GM12872 (cell line): ENCODE results near the gene SUSD3.
A peak's percentile ranks its signal among the peaks of the same experiment; 100 is the strongest.

Experiments used
- TF ChIP-seq, protein P1 (sequence below): IDR thresholded peaks from 3 replicates; pipeline ENCODE4 v1.5.1; 2011; ENCODE audit warnings: low read depth, mild to moderate bottlenecking, low read length, moderate library complexity; ENCODE audit not compliant: insufficient read depth

The SUSD3 gene

DNA sequence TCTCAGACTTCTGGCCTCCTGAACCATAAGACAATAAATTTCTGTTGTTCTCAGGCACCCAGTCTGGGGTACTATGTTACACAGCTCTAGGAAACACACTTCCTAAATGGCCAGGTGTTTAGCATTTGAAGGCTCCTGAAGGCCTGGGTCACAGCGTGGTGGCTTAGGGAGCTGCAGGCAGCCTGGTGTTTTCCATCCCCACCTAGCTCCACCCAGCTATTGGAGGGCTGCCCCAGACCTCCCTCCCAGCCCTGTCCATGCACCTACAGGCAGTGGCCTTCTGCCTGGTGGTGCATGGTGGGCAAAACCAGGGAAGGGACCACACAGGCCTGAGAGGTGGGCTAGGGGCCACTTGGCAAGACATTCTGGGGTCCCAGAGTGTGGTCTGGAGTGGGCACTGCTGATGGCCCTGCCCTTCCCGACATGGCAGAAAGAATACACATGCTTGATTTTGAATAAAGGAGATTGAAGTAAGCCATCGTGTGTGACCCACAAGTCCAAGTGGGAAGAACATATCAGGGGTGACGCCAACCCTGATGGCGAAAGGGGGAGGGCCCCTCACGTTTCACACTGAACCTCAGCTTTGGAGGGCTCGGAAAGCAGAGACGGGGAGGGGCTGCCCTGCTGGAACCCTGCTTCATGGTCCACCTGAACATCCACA lies 1.3 kb upstream of the SUSD3 start:
- TF ChIP-seq, protein P1, sequence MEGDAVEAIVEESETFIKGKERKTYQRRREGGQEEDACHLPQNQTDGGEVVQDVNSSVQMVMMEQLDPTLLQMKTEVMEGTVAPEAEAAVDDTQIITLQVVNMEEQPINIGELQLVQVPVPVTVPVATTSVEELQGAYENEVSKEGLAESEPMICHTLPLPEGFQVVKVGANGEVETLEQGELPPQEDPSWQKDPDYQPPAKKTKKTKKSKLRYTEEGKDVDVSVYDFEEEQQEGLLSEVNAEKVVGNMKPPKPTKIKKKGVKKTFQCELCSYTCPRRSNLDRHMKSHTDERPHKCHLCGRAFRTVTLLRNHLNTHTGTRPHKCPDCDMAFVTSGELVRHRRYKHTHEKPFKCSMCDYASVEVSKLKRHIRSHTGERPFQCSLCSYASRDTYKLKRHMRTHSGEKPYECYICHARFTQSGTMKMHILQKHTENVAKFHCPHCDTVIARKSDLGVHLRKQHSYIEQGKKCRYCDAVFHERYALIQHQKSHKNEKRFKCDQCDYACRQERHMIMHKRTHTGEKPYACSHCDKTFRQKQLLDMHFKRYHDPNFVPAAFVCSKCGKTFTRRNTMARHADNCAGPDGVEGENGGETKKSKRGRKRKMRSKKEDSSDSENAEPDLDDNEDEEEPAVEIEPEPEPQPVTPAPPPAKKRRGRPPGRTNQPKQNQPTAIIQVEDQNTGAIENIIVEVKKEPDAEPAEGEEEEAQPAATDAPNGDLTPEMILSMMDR, result 0 out of 3 replicates have a peak, but pooled peaks have one; percentile 2

DNA sequence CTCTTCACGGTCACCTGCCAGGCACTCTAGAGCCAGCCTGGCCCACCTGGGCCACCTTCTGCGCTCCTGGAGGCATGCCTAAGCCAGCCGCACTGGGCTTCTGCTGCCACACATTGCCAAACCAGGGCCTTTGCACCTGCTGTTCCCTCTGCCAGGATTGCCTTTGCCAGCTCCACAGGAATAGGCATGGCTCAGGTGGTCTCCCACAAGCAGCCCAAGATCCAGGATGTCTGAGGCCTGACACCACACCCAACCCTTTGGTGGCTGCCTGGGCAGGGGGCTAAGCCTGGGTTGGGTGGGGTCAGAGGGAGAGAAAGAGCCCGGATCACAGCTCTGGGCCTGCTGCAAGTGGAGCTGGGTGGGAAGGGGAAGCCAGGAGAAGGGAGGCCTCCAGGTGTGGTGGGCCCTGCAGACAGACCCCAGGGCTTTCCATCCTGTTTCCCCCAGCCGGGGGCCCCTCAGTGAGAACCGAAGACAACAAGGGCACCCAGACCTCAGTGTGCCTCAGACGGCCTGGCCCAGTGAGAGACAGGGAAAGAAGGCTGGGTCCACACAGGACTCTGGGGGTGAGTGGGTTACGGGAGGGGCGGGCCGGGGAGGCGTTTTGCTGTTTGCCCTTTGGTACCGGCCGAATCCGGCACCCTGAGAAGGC lies 672 bp upstream of the SUSD3 start:
- TF ChIP-seq, protein P1, result no peak

DNA sequence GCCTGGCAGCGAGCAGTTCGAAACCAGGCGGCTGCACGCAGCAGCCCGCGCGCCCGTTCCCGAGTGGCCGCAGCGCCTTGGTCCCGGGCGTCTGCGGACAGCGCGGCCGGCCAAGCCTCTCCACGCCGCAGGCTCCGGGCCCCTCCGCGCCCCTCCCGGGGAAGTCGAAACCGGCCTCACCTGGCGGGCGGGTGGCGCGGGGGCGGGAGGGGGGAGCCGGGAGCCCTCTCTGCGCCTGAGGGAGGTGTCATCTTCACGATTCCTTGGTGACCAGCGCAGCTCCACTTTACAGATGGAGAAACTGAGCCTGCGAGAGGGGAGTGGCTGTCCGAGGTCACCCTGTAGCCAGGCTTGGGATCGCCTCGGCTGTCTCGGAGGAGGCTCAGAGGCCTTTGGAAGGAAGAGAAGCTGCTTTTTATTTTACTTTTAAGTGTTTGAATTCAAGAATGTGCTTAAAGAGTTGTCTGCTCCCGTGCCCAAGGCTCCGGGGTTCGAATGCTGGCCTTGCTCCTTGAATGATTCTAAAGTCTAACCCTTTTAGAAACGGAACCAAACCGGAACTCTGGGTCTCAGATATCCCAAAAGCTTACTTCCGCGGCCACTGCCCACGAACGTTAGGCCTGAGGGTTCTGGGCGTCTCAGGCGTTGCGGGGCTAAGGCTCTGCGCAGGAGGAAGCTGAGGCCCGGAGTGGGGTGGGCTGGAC lies 662 bp downstream of the SUSD3 start:
- TF ChIP-seq, protein P1, result no peak

DNA sequence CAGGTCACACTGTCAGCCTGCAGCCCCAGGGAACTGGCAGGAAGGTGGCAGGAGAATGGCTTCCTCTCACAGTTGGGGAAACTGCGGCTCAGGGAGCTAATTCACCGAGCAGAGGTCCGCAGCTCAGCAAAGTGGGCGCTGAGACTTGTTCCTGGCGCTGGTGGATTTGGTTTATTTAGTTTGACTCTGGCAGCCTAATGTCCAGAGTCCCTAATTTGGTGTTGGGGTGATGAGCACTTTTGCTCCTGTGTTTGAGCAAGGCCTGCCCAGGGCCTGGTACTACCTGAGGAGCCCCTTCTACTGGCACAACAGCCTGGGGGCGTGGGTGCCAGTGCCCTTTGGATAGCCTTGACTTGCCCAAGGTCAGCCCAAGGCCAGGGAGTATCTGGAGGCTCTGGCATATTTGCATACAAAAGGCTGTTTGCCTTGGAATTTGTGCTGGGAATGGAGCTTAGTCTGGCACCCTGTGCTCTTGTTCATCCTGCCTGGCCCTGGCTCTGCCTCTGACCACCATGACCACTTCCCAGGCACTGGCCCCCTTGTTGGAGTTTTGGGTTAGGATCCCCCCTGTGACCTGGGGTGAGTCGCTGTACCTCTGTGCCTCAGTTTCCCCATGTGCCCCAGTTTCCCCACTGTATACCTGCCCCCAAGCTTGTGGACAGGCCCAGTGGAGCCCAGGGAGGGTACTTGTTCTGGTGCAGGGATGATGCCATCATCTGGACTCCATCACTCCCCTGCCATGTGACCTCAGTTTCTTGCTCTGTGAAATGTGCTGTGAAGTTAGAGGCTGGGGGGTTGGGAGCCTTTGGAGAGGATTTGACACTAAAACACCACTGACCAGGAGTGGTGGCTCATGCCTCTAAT lies 1.4 kb downstream of the SUSD3 start:
- TF ChIP-seq, protein P1, result no peak

DNA sequence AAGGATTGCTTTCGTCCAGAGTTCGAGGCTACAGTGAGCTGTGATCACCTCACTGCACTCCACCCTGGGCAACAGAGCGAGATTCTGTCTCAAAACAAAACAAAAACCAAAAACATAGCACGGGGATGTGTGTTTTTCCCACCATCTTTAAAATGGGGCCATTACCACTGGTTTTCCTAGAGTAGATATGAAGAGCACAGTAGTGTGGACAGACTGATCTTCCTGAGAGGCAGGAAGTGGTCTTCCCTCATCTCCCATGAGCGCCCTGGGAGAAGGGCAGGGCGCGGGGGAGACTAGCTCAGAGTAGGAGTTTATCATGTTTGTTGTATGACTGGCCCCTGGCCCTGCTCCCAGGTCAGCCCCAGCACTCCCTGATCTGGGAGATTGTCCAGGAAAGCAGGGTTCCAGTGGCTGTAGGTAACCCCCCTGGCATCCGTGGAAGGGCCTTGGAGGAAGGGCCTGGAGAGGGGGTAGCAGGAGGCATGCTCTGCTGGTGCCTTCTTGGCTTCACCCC lies 2.3 kb downstream of the SUSD3 start:
- TF ChIP-seq, protein P1, result no peak

- TF ChIP-seq, protein P1, result no peak
Observed at GRCh38 chr9:93061260-93061751, 2.8 kb downstream of the SUSD3 start.
